Measurements from ENCODE around the gene PKP1.

Gene PKP1

GRCh38 chr1:201312298-201312697, 29.0 kb downstream of the PKP1 start:
- H3K9ac ChIP-seq (ENCODE audit: low read length): no peak overlapping the region
- H3K27ac ChIP-seq (ENCODE audit: low read length): no peak overlapping the region
- no peak overlapping the region for H2AFZ ChIP-seq (ENCODE audit: low read length)
- H3K27me3 ChIP-seq (replicated peaks; ENCODE audit: insufficient read depth, low read length): peaks cover 80% of the 10 kb centered on the region
- peaks cover 4% of the 10 kb centered on the region; the same call in 1 of the 2 replicates for H4K20me1 ChIP-seq (ENCODE audit: insufficient read depth, low read length)
- TF ChIP-seq EZH2 (optimal IDR thresholded peaks at IDR 0.05; ENCODE audit: low read depth, low read length) (no peak), EZH2phosphoT487 (IDR thresholded peaks at IDR 0.05; ENCODE audit: low read length) (no peak), CTCF (IDR thresholded peaks at IDR 0.05; ENCODE audit: low read length) (no peak)
- H3K9me3 ChIP-seq (replicated peaks; ENCODE audit: insufficient read depth, low read length): no peaks in the 10 kb centered on the region
- no peak overlapping the region for H3K4me3 ChIP-seq (ENCODE audit: low read length)
- no peaks in the 10 kb centered on the region for H3K4me1 ChIP-seq (ENCODE audit: low read length)
- H3K9me2 ChIP-seq (replicated peaks; ENCODE audit: insufficient read depth, low read length): no peaks in the 10 kb centered on the region
- H3K4me2 ChIP-seq (ENCODE audit: low read depth, low read length): no peak overlapping the region
- no peak for DNase-seq
- H3K36me3 ChIP-seq (replicated peaks; ENCODE audit: insufficient read depth, low read length): no peaks in the 10 kb centered on the region
- no peaks in the 10 kb centered on the region for H3K79me2 ChIP-seq (ENCODE audit: low read length)
- H3F3A ChIP-seq (ENCODE audit: insufficient read depth, low read length): no peaks in the 10 kb centered on the region

GRCh38 chr1:201313086-201313485, 29.8 kb downstream of the PKP1 start:
- H3K4me3 ChIP-seq (ENCODE audit: low read length): no peak overlapping the region
- no peaks in the 10 kb centered on the region for H3K9me3 ChIP-seq (replicated peaks; ENCODE audit: insufficient read depth, low read length)
- DNase-seq: no peak
- no peaks in the 10 kb centered on the region for H3K79me2 ChIP-seq (ENCODE audit: low read length)
- no peak overlapping the region for H3K27ac ChIP-seq (ENCODE audit: low read length)
- no peak overlapping the region for H2AFZ ChIP-seq (ENCODE audit: low read length)
- no peaks in the 10 kb centered on the region for H3K36me3 ChIP-seq (replicated peaks; ENCODE audit: insufficient read depth, low read length)
- no peak for TF ChIP-seq EZH2phosphoT487 (IDR thresholded peaks at IDR 0.05; ENCODE audit: low read length)
- no peak for TF ChIP-seq EZH2 (optimal IDR thresholded peaks at IDR 0.05; ENCODE audit: low read depth, low read length)
- TF ChIP-seq CTCF (IDR thresholded peaks at IDR 0.05; ENCODE audit: low read length): no peak
- no peak overlapping the region for H3K4me2 ChIP-seq (ENCODE audit: low read depth, low read length)
- H3K9me2 ChIP-seq (replicated peaks; ENCODE audit: insufficient read depth, low read length): no peaks in the 10 kb centered on the region
- peaks cover 80% of the 10 kb centered on the region for H3K27me3 ChIP-seq (replicated peaks; ENCODE audit: insufficient read depth, low read length)
- H3F3A ChIP-seq (ENCODE audit: insufficient read depth, low read length): no peaks in the 10 kb centered on the region
- H3K9ac ChIP-seq (ENCODE audit: low read length): no peak overlapping the region
- no peaks in the 10 kb centered on the region for H3K4me1 ChIP-seq (ENCODE audit: low read length)
- peaks cover 4% of the 10 kb centered on the region; the same call in 1 of the 2 replicates for H4K20me1 ChIP-seq (ENCODE audit: insufficient read depth, low read length)

- H3K27ac ChIP-seq (ENCODE audit: low read length): no peak overlapping the region
- no peak overlapping the region for H3K4me3 ChIP-seq (ENCODE audit: low read length)
- no peak overlapping the region for H2AFZ ChIP-seq (ENCODE audit: low read length)
- H3K4me1 ChIP-seq (ENCODE audit: low read length): no peaks in the 10 kb centered on the region
- H3K27me3 ChIP-seq (replicated peaks; ENCODE audit: insufficient read depth, low read length): peaks cover 84% of the 10 kb centered on the region
- no peaks in the 10 kb centered on the region for H3F3A ChIP-seq (ENCODE audit: insufficient read depth, low read length)
- H3K36me3 ChIP-seq (replicated peaks; ENCODE audit: insufficient read depth, low read length): no peaks in the 10 kb centered on the region
- no peaks in the 10 kb centered on the region for H3K79me2 ChIP-seq (ENCODE audit: low read length)
- H3K9me3 ChIP-seq (replicated peaks; ENCODE audit: insufficient read depth, low read length): no peaks in the 10 kb centered on the region
- TF ChIP-seq EZH2phosphoT487 (IDR thresholded peaks at IDR 0.05; ENCODE audit: low read length) (no peak), CTCF (IDR thresholded peaks at IDR 0.05; ENCODE audit: low read length) (no peak)
- no peak for DNase-seq
- no peaks in the 10 kb centered on the region for H4K20me1 ChIP-seq (ENCODE audit: insufficient read depth, low read length)
- H3K9me2 ChIP-seq (replicated peaks; ENCODE audit: insufficient read depth, low read length): no peaks in the 10 kb centered on the region
- no peak overlapping the region for H3K4me2 ChIP-seq (ENCODE audit: low read depth, low read length)
- H3K9ac ChIP-seq (ENCODE audit: low read length): no peak overlapping the region
Observed at GRCh38 chr1:201316556-201316955, 33.2 kb downstream of the PKP1 start.

Measured in MM.1S (cell line).